ENCODE measurements around the gene PNMA8C.

Gene PNMA8C

GRCh38 chr19:46460055-46460454 lies 31.3 kb upstream of the PNMA8C start:
- TF ChIP-seq, protein P1, sequence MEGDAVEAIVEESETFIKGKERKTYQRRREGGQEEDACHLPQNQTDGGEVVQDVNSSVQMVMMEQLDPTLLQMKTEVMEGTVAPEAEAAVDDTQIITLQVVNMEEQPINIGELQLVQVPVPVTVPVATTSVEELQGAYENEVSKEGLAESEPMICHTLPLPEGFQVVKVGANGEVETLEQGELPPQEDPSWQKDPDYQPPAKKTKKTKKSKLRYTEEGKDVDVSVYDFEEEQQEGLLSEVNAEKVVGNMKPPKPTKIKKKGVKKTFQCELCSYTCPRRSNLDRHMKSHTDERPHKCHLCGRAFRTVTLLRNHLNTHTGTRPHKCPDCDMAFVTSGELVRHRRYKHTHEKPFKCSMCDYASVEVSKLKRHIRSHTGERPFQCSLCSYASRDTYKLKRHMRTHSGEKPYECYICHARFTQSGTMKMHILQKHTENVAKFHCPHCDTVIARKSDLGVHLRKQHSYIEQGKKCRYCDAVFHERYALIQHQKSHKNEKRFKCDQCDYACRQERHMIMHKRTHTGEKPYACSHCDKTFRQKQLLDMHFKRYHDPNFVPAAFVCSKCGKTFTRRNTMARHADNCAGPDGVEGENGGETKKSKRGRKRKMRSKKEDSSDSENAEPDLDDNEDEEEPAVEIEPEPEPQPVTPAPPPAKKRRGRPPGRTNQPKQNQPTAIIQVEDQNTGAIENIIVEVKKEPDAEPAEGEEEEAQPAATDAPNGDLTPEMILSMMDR (IDR thresholded peaks at IDR 0.05; ENCODE audit: low read depth, low read length, missing control alignments): no peak
- no peak for DNase-seq (ENCODE audit: low read depth)
- no peak overlapping the region for H3K4me3 ChIP-seq (ENCODE audit: low read depth, low read length)
- in situ Hi-C loops (cut with HindIII; ENCODE audit: low sequenced_read_pairs): no loop called here

- DNase-seq (ENCODE audit: low read depth): no peak
- no peak overlapping the region for H3K4me3 ChIP-seq (ENCODE audit: low read depth, low read length)
- in situ Hi-C loops (cut with HindIII; ENCODE audit: low sequenced_read_pairs): no loop called here
- TF ChIP-seq, protein P1 (IDR thresholded peaks at IDR 0.05; ENCODE audit: low read depth, low read length, missing control alignments): no peak
These were observed 28.2 kb upstream of the PNMA8C start for GRCh38 chr19:46456930-46457329.

GRCh38 chr19:46454244-46454643 lies 25.5 kb upstream of the PNMA8C start:
- TF ChIP-seq, protein P1 (IDR thresholded peaks at IDR 0.05; ENCODE audit: low read depth, low read length, missing control alignments): no peak
- in situ Hi-C loops (cut with HindIII; ENCODE audit: low sequenced_read_pairs): no loop called here
- no peak overlapping the region for H3K4me3 ChIP-seq (ENCODE audit: low read depth, low read length)
- DNase-seq (ENCODE audit: low read depth): no peak

DNA sequence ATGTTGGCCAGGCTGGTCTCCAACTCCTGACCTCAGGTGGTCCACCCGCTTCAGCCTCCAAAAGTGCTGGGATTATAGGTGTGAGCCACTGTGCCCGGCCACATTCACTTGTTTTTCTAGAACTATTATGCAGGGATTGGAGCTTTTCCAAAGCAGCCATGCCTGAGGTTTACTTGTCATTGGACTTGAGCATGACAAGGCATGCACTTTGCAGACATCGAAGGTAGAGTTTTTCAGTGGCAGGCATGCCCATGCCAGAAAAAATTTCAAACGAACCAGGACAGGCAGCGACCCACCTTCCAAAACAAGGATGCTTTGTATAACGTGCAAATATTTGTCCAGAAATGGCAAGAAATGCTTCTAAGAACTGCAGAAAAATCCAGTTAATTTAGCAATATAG lies 24.9 kb upstream of the PNMA8C start:
- H3K4me3 ChIP-seq (ENCODE audit: low read depth, low read length): no peak overlapping the region
- TF ChIP-seq, protein P1 (IDR thresholded peaks at IDR 0.05; ENCODE audit: low read depth, low read length, missing control alignments): no peak
- DNase-seq (ENCODE audit: low read depth): no peak
- in situ Hi-C loops (cut with HindIII; ENCODE audit: low sequenced_read_pairs): no loop called here

- in situ Hi-C loops (cut with HindIII; ENCODE audit: low sequenced_read_pairs): no loop called here
- H3K4me3 ChIP-seq (ENCODE audit: low read depth, low read length): no peak overlapping the region
- TF ChIP-seq, protein P1 (IDR thresholded peaks at IDR 0.05; ENCODE audit: low read depth, low read length, missing control alignments): no peak
- DNase-seq (ENCODE audit: low read depth): no peak
These were observed 23.4 kb upstream of the PNMA8C start for GRCh38 chr19:46452186-46452585.

DNA sequence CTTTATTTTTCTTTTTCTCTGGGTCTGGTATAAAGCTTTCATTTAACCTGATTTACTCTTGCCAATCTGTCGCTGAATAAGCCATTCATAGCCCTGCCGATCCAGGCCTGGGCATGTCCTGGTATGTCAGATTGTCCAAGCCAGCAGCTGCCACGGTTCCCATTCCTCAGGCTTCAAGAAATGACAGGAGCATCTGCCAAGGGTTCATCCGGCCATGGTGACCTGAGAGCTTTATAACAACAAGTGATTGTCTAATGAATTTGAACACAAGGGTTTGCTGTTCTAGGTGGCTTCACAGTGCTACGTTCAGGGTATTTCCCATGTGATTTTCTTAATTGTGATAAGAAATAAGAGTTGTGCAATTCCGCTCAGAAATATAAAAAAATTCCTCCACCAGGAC lies 22.6 kb upstream of the PNMA8C start:
- in situ Hi-C loops (cut with HindIII; ENCODE audit: low sequenced_read_pairs): no loop called here
- no peak overlapping the region for H3K4me3 ChIP-seq (ENCODE audit: low read depth, low read length)
- TF ChIP-seq, protein P1 (IDR thresholded peaks at IDR 0.05; ENCODE audit: low read depth, low read length, missing control alignments): no peak
- no peak for DNase-seq (ENCODE audit: low read depth)

DNA sequence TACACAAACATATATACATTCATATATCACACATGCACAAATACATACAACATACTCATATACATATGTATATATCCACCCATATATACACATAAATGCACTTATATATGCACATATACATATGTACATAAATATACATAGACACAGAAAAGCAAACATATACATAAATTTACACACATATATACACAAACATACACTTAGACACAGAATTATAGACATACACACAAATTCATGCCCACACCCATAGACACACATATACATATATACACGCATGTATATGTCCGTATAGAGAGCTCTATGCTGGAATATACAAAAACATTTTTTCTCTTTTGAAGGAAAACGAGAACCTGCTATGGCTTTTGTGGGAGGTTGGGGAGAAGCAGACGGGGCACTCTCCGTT lies 22.0 kb upstream of the PNMA8C start:
- TF ChIP-seq, protein P1 (IDR thresholded peaks at IDR 0.05; ENCODE audit: low read depth, low read length, missing control alignments): no peak
- in situ Hi-C loops (cut with HindIII; ENCODE audit: low sequenced_read_pairs): no loop called here
- no peak for DNase-seq (ENCODE audit: low read depth)
- H3K4me3 ChIP-seq (ENCODE audit: low read depth, low read length): no peak overlapping the region

Measured in astrocyte of the cerebellum (primary cell).